HG03108 (cell line): Measurements from ENCODE around the gene IL18R1.

Experiments used
- ATAC-seq: cut with Tn5 transposase; IDR thresholded peaks from one replicate; pipeline ENCODE4 v1.9.1; 2021; ENCODE audit warnings: moderate library complexity; ENCODE audit not compliant: unreplicated experiment

IL18R1 gene

DNA sequence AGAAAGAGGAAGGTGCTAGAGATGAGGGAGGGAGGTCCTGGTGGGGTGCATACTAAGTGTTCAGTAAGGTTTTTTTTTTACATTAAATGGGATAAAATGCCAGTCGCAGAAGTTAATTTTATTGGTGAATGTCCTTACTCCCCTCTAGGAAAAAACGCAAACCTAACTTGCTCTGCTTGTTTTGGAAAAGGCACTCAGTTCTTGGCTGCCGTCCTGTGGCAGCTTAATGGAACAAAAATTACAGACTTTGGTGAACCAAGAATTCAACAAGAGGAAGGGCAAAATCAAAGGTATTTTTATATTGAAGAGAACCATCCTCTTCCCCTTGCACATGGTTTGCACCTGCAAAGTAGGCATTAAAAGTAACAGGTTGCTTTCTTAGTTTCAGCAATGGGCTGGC, 12.7 kb upstream of the IL18R1 start:
- no peak for ATAC-seq

DNA sequence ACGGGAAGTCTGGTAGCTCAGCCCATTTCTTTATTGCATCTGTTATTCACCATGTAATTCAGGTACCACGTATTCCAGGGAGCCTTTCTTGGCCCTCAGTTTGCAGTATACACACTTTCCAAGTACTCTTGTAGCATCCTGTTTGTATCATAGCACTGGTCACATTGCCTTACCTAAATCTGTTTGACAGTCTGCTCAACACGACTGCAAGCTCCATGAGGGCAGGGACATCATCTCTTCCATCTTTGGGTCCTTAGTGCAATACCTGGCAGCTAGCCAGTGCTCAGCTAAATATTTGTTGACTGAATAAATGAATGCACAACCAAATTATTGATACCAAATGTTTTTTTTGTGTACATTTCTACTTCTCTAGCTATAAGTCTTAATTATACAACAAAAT, 11.2 kb upstream of the IL18R1 start:
- no peak for ATAC-seq

DNA sequence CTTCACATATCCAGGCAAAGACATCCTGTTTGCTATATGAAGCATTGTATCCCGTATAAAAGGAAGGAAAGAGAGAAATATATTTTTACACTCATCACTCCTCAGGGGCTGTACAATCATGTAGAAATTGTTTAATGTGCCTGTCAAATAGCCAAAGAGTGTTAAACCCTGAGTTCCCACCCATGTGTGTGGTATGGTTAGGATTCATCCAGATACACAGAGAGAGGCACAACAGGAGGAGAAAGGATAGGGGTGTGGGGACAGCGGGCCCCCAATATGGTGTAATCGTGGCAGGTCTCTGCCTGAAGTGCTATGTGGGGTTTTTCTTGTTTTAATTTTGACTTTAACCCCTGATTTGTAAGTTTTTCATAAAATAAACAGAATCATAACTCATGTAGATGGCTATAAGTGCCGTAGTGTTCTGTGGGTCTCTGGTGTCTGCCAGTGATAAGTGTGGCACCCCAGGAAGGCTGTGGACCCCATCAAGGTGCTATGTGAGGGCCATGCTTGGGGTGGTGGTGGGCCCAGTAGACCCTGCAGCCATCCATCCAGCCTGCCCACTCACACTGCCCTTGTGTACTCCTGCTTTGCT, 10.2 kb upstream of the IL18R1 start:
- ATAC-seq, result no peak

DNA sequence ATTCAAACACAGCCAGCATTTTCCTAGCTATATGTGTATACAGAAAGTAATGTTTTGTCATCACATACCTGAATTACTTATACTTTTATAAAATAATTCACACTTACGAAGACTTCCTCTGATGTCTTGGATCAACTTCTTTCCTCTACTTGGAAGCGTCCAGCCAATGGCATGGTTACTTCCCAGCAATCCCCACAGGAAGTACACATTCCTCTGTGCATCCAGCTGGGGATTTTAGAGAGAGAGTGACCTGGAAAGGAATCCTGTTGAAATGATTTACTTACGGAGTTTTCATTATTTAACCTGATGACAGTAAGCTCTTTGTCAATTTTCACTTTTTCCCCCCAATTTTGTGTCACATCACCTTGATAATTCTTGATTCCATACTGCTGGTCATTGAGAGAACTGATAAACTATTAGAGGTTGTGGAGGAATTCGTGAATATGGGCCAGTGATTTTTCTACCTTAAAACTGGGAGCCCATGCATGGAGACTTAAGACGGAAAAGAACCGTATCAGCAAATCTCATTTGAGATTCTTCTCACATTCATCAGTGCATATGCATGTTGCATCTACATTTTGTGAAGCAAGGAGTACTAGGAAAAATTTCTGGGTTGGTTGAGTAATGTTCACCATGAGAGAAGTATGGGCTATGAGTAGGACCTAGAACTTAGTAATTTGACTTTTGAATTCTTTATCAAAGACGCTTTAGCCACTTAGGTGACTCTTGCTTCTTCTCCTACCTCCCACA, 9.0 kb upstream of the IL18R1 start:
- no peak for ATAC-seq

DNA sequence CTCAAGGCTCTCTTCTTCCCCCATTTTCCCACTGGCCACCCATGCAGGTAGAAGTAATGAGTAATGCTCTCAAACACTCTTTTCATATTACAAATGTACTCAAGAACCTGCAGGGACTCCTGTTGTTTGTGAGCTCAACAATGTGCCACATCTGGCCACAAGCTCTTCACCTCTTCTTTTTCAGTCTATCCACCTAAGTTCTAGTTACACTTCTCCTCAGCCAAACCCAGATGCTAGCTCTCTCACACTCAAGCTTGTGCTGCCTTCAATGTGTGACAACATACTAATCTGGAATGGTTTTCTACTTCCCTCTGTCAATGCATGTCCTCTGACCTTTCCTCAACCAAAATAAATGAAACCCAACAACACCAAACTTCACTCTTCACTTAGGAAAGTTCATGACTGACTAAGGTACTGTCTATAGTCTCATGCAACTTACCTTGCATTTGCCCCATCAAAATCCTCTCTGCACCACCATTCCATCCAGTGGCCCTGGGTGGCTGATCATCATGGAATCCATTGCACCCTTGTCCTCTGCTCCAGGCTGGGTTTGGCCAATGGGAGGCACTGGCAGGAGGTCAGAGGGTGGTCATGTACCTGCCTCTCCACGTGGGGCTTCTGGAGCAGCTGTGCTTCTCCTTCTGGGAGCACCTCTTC, 5.3 kb upstream of the IL18R1 start:
- no peak for ATAC-seq

DNA sequence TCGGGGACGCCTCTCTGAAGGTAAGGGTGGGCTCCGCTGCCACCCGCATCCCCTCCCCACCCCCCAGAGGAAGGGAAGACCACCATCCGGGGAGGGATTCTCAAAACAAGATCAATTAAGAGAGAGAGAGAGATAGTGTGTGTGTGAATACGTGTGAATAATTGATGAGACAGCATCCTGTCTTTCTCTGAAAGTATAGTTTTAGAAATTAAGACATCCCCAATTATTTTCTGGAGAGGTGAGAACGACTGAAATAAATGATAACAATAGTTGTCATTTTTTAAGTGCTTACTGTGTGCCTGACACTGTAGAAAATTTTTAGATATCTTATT, 751 bp downstream of the IL18R1 start:
- no peak for ATAC-seq

DNA sequence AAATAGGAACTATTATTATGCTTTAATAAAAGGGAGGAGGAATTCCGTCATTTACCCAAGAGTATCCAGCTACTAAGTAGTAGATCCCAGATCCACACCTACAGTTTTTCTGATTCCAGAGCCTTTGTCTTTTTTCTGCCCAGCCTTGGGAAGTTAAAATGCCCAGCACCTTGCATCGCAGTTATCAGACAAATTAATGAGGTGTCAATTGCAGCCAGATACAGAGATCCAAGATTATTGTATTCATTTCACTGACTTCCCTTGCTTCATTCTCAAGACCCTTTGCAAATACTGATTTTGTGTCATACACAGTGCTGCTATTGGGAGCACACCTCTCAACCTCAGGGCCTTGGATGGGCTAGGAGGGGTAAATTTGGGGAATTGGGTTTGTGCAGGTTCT, 1.1 kb downstream of the IL18R1 start:
- ATAC-seq, result no peak

DNA sequence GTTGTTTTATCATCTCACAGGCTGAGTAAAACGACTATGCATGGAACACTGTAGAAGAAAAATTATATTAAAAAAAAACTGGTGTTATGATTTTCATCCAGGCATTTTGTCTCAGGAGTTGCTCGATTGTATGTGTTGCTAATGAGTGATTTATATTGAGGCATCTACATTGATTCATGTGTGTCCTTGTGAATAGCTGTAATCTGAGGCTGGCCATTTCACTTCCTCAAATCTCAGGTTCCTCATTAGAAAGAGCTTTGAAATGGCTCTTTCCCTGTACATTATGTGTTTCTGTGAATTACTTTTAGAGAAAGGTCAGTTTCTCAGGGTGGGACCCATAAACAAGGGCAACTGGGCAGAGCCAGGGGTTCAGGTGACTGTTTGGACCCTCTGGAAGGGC, 2.3 kb downstream of the IL18R1 start:
- ATAC-seq, result no peak

DNA sequence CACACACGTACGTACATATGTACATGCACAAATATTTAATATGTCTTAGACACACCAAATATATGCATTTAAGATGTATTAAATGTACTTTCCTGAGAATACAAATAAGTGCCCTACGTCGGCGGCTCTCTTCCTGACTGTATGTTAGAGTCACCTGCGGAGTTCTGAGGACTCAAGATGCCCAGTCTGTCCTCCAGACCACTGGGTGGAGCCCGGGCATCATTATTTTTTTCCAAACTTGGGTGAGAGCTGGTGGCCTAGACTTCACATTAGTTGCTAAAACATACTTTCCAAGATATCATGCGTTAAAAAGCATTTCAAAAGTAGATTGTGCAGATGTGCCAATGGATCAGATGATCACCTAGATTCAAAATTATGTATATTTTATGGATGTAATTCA, 2.9 kb downstream of the IL18R1 start:
- ATAC-seq, result no peak

DNA sequence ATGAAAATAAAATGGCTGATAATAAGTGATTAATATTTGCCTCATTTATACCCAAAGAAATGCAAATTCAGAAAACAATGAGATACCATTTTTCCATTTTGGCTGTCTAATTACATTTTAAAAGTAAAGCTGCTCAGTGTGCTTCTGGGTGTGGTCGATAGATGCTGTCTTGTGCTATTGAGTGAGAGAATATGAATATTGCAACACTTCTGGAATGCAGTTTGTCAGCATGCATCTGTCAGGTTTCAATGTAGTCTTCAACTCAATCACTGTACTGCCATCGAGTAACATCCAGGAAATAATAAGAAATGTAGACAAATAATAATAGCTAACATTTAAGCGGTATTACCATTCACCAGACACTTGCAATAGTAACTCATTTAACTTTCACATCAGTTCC, 3.9 kb downstream of the IL18R1 start:
- no peak for ATAC-seq

DNA sequence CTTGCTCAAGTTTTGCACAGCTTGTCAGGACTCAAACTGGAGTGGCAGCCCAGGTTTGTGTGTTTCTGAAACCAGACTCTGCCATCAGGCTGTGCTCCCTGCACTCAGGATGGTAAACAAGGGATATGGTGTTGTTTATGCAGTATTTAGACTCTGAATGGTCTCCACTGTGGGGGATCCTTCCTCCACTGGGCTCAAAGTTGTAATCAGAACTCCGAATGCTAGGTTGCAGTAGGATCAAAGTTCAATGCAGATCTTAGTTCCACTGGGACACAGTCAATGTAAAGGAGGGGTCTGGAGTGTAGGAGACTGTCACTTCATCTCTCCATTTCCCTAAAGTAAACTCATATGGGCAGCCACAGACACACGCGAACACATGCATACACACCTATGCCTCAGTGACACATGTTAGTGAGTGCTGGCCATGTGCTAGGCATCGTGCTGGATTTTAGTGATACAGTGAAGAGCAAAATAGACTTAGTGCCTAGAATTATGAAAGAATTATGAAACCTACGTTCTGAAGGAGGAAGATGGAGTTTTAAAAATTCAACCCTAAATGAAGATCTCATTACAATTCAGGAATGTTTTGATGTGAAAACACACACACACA, 6.1 kb downstream of the IL18R1 start:
- no peak for ATAC-seq

DNA sequence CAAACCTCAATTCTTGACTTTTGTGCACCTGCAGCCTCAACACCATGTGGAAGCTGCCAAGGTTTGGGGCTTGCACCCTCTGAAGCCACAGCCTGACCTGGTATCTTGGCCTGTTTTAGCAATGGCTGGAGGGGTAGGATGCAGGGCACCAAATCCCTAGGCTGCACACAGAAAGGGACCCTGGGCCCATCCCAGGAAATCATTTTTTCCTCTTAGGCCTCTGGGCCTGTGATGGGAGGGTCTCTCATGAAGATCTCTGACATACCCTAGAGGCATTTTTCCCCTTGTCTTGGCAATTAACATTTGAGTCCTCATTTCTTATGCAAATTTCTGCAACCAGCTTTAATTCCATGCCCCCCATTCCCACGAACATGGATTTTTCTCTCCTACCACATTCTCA, 10.2 kb downstream of the IL18R1 start:
- ATAC-seq, result no peak

DNA sequence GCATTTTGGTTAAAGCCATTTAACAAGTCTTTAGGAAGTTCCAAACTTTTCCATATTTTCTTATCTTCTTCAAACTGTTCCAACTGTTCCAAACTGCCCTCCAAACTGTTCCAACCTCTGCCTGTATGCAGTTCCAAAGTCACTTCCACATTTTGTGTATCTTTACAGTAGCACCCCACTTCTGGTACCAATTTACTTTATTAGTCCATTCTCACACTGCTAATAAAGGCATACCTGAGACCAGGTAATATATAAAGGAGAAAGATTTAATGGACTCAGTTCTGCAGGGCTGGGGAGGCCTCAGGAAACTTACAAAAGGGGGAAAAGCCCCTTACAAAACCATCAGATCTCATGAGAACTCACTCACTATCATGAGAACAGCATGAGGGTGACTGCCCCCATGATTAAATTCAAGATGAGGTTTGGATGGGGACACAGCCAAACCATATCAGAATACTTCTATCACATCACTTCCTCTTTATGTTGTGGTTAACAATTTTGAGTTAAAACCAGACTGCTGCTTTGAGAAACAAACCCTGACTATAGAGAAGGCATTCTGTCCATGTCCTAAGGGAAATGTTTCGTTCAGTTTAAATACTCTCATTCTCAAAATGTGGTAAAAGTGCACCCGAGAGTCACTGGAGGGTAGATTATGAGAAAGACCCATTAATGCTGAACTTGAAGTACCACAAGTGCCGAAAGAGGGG, 11.0 kb downstream of the IL18R1 start:
- peak; percentile 52 for ATAC-seq

DNA sequence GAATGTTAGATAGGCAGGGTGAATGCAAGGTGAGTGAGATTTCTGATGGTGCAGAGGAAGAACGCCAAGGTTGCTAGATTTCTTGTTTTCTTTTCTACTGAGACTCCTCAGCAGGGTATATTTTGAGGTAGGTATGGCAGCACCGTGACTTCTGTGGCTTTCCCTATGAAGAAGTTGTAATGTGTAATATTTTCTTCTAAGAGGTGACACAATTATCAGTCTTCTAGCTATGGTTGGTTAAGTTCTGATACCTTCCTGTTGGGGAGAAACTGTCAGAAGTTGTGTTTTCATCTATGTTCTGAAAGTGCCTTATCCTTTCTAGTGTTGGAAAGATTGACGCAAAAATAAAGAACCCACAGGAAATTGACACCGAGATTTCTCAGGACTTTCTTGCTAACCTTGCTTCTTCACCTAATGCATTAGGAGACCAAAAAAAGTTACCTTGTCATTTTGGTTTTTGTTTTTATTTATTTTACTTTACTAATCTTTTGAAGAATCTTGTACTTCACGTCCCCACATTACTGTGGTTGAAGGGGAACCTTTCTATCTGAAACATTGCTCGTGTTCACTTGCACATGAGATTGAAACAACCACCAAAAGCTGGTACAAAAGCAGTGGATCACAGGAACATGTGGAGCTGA, 11.9 kb downstream of the IL18R1 start:
- peak; percentile 66 for ATAC-seq

DNA sequence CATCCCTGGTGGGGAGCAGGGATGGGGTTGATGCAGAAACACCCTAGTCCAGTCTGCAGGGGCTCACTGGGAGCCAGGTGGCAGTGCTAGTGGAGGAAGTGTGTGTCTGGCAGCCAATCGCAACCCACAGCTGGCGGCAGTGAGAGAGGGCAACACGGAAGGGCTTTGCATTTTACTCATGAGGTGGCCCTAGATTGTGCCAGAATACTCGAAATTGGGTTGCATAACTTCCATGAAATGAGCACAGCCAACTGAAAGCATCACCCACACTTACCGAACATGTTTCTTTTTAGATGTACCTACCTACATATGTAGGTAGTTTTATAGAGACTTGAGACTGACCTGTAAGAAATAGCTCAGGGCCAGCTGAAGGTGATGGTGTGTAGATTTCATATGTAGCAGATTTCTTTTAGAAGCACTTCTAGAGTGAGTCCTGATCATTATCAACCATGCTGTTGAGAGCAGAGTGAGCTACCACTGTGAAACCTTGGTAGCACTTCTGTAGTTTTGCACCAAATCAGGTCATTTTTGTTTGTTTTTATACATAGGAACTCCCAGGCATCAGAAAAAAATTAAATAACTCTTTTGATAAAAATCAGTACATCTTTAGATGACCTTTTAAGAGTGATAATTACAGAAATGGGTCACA, 13.0 kb downstream of the IL18R1 start:
- no peak for ATAC-seq

DNA sequence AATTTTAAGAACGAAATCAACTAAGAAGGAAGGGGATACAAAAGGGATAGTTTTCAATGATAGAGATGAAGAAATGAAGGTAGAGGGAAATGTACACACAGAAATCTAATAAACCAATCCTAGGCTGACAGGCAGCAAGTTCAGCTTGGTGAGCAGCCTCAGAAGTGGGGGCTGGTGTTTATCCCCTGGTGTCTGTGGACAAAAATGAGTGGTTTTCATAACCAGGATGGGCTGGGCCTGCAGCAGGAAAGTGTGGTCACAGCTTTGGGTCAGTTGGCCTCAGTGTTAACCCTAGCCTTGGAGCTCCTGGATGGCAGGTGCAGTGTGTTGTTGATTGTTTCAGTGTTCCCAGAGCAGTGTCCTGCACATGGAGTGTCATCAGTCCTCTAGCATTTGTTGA, 14.3 kb downstream of the IL18R1 start:
- no peak for ATAC-seq

DNA sequence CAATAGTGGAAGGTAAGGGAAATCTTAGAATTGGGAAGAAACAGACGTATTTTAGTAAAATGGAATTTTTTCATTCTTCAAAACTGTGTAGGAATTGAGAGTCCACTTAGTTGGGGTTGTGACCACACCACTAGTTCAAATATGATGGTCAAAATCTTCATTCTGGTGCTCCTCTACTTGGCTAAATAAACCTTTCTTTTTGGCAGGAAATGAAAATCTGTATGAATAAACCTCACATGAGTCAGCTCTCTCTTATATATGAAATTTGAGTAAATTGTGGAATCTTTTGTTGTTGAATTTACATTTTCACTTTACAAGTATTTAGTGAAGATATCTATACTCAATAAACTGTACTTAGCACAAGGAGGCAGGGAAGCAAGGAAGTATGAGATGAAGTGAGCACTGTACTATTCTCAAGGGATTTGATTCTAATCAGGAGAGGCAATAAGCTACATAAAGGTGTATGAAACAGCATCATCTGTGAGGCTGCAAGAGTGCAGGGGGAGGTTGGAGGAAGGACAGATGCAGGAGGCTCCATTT, 20.5 kb downstream of the IL18R1 start:
- ATAC-seq, result no peak

DNA sequence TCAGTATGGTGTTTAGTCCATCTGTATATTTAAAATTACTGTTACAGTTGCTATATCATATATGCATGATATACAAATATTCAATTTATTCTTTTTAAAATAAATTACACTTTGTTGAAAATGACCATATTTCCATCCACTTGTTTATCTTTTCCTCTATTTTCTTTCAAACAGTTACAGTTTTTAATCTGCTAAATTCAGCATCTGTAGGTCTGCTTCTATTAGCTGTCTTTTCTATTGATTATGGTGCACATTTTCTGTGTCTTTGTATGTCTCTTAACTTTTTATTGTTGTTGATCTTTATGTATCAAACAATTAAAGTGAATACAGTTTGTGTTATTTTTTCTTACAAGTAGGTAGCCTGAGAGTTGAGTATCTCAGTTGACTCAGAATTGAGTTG, 28.1 kb downstream of the IL18R1 start:
- ATAC-seq, result no peak

DNA sequence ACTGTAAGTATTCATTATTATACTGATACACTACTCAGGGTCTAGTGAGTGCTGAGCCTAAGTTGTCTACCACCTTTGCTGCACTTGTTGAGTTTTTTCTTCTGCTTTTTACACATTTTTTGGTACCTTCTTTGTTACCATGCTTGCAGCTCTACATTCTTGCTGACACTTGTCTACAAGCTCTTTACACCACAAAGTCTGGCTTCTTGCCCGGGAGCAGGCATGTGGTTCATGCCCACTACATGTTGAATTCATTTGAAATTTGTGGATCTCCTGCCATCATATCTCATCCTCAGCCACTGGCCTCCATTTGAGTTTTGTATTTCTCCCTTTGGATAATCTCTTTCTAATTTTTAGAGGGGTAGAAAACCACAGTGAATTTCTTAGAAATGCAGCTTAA, 29.9 kb downstream of the IL18R1 start:
- ATAC-seq, result no peak

DNA sequence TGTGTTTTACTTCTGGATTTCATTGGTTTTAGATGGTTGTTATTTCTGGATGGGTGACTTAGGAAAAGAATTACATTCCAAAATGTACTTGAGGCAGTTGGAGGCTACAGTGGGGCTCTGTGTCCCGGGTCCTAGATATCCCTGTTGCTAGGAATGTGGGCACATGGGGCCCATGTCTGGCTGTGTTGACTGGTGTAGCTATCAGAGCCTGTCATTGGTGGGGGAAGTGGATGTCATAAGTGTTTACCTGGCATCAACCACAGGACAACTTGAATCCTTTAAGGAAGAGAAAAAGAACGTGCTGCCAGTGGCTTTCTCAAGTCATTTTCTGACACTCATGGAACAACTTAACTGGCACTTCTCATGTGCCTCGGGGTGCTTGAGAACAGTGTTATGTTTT, 30.4 kb downstream of the IL18R1 start:
- no peak for ATAC-seq
